Tongue (tissue), 2 donors: Measurements from ENCODE around the gene PRSS38. TPM values are rescaled to one million over a fixed set of nuclear protein-coding genes. Genes with fewer than 3 reads are reported as not detected.

Experiments used
- DNase-seq: peaks from one replicate; pipeline ENCODE4 v3.0.0-alpha.2; 2015
- total RNA-seq: library from RNA; depleted of rRNA; stranded (reverse); fragments of >200 nt; gene quantifications from one replicate; pipeline ENCODE4 v1.2.3, GENCODE V29; 2014

The PRSS38 gene
- total RNA-seq, 1 donor from 2014 or later = not detected

DNA sequence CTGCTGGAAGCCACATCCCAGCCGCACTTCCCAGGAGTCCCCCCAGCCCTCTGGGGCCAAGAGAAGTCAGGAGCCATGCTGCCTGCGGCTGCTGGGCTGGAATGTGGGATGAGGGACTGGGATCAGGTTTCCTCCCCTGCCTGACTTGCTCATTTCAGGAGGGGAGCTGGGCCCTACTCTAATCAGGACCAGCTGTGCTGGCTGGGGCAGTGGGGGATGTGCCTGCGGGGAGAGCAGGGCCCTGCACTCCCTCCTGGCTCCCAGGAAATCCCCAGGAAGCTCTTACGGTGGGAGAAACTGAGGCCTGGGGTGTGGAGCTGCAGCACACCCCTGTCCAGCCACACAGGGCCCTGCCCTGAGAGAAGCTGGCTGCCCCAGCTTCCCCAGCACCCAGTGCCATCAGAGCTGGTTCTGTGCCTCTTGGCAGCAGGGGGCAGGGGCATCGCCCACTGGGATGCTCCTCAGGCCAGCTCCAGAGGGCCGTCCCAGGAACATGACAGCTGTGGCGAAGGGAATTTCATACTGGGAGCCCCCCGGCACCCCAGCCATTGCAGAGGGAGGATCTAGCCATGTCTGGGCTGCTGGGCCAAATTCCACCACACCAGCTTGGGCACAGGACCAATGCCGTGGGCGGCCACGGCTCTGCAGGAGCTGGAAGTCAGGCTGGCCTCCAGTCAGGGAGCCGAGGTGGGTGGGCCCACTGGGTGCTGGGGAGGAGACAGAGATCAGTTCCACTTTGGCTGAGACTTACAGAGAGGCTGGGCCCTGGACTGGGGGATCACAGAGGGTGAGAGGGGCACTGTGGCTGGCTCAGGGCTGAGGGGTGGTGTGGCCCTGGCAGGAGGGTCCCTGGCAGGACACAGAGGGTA lies 21.3 kb upstream of the PRSS38 start:
- DNase-seq = peak; percentile 91

DNA sequence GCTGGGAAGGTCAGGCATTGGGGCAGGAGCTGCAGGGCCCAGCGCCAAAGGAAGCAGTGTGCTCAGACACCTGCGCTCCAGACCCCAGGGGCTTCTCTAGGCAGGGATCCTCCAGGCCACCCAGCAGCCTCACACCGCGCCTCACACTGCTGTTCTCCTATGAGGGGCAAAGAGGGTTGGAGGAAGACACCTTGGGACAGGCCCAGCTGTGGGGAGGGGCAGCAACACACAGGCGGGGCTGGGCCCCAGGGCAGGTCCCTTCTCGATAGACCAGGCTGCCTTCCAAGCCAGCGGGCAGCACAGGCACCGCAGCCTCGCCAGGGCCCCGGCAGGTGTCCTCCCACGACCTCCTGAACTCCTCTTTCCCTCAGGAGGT lies 20.7 kb upstream of the PRSS38 start:
- DNase-seq = peak; percentile 48

DNA sequence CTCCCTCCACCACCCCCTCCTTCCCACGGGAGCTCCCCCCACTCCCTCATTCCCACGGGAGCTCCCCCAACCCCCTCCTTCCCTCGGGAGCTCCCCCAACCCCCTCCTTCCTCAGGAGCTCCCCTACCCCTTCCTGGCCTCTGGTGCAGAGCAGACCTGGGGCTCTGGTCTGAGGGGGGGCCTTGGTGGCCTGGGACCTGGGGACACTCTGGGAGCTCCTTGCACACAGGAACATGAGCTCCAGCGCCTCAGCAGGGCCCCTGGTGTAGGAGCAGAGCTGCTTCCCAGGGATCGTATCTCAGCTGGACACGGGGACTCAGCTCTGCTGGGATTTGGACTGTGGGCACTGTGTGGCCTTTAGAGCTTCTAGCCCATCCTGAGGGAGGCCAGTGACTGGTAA lies 19.7 kb upstream of the PRSS38 start:
- DNase-seq = no peak

DNA sequence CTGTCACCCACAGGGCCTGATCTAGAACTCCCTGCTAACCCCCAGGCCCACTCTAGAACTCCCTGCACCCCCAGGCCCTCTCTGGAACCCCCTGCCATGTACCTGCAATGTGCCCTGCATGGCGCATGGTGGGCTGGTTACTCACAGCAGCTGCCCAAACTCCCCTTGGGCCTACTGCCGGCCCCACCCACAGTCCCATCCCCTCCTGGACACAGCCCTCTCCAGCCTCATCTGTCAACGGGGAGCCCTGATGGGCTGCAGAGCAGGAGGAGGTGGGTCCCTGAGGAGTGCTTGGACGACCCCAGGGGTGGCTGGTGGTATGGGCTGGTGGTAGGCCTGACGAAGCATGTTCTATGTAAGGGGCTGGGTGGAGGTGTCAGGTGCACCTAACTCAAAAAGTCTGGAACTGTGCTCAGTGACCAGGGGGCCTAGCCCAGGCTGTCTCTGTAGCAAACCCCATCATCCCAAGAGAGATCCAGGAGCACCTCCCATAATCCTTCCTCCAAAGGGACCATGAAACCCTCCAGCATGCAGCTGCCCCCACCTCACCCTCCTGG lies 19.0 kb upstream of the PRSS38 start:
- no peak for DNase-seq

DNA sequence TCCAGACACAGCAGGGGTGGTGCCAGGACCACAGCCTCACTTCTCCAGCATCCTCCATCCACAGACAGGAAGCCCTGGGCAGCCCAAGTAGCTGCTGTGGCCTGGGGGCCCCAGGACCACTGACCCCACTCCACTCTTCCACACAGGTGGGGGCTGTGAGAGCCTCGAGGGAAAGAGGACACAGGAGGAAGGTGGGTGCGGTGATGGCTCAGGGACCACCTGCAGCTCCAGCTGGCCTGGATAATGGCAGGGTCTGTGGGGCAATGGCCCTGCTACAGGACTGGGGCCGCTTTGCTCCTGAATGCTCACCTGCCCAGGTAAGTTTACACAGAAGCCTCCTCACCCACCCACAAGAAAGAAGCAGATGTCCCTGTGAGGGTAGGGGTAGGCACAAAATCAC lies 18.3 kb upstream of the PRSS38 start:
- DNase-seq = no peak

DNA sequence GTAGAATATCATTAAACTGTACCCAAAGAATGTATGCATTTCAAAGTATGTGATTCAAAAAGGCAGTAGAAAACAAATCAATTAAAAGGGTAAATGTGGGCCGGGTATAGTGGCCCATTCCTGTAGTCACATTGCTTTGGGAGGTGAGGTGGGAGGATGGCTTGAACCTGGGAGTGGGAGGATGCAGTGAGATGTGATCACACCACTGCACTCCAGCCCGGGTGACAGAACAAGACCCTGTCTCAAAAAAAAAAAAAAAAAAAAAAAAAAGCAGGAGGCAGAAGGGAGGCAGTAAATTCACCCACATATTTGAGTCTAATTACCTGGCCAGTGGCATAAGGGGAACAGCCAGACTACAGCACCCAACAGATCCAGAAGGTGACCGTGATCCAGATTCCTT lies 17.9 kb upstream of the PRSS38 start:
- DNase-seq = no peak

DNA sequence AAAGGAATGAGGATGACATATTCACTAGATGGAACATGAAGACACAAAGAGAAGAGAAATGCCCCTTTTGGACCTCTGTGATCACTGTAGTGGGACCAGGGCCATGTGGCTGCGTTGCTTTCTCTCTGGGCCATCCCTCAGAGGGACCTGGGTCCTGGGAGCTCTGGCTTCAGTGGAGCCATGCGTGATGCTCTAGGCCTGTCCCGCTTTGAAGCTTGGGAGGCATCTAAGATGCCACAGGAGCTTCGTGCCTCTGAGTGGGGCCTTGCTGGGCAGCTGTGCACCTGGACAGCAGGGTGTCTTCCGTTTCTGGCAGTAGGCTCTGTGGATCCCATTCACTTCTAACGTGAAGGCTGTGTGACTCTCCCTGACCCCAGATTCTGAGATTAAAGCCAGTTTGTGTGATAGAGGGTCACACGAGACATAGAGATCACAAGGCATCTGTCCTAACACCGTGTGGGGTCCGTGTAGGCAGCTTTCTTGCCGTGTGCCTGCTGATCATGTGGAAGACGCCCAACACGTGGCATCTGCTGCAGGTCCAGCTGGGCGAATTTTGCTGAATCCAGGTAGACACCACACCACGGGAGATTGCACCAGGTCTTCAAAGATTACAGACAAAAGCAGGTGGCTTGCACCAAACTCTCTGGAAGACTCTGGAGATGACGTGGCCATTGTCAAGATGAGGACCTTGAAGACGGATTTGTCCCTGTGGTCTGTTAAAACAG lies 17.2 kb upstream of the PRSS38 start:
- no peak for DNase-seq

DNA sequence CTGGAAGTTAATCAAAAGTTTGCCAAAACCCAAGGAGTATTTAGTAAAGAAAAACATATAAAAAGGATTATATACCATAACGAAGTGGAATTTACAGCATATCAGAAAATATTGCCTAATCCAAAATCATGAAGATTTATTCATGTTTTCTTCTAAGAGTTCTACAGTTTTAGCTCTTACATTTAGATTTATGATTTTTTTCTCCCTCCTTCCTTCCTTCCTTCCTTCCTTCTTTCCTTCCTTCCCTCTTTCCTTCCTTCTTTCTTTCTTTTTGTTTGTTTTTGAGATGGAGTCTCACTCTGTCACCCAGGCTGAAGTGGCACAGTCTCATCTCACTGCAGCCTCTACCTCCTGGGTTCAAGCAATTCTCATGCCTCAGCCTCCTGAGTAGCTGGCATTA lies 15.7 kb upstream of the PRSS38 start:
- DNase-seq = no peak

DNA sequence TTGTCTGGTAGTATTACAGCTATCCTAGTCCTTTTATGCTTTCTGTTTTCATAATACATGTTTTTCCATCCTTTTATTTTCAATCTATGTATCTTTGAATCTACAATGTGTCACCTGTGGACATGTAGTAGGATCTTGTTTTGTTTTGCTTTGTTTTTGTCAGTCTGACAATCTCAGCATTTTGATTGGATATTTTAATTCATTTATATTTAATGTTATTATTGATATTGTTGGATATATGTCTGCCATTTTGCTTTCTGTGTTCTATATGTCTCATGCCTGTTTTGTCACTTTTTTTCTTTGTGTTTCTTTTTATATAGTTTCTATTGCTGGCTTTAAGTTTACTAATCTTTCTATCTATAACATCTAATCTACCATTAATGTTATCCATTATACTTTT lies 11.5 kb upstream of the PRSS38 start:
- no peak for DNase-seq

DNA sequence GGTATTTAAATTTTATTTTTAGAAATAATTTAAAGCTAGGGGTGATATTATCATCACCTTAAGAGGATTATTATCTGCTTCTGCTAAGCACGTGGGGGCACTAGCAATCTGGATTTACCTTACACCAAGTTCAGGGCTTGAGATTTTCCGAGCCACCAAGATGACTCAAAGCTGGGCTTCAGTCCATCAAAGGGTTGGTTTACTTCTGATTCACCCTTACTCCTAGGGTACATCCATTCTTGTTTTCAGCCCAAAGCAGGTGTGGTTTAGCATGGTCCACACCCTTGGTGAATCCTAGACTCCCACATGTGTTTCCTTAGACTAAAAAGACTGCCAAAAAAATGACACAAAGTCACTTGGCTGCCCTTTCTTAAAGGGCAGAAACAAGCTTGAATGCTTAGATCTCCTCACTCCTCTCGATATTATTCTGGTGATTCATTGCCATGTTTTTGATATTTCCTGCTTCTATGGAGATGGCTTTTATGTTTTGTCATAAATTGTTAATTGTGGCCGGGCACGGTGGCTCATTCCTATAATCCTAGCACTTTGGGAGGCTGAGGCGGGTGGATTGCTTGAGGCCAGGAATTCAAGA lies 9.8 kb upstream of the PRSS38 start:
- no peak for DNase-seq

DNA sequence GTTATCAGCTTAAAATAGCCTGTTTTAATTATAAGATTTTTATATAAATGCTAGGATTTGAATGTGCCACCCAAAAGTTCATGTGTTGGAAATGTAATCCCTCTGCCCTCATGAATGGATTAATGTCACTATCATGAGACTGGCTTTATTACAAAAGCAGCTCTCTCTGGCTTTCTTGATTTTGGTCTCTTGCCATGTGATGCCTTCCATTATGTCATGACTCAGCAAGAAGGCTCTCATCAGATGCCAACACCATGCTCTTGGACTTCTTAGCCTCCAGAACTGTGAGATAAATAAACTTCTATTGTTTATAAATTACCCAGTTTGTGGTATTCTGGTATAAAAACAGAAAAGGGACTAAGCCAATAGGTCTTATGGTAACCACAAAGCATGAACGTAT lies 6.9 kb upstream of the PRSS38 start:
- no peak for DNase-seq

DNA sequence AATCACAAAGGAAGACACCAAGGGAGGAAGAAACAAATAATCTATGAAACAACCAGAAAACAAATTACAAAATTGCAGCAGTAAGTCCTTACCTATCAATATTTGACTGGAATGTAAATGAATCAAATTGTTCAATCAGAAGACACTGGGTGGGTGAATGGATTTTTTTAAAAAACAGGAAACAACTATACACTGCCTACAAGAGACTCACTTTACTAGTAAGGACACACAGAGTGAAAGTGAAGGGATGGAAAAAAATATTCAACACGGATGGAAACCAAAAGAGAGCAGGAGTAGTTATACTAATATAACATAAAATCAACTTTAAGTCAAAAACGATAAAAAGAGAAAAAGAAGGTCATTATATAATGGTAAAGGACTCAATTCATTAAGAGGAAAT lies 6.4 kb upstream of the PRSS38 start:
- DNase-seq = no peak

DNA sequence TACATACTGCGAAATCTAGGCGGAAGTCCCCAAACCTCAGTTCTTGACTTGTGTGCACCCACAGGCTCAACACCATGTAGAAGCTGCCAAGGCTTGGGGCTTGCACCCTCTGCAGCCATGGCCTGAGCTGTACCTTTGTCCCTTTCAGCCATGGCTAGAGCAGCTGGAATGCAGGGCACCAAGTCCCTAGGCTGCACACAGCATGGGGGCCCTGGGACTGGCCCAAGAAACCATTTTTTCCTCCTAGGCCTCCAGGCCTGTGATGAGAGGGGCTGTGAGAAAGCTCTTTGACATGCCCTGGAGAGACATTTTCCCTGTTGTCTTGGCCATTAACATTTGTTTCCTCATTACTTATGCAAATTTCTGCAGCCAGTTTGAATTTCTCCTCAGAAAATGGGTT lies 1.5 kb upstream of the PRSS38 start:
- DNase-seq = no peak

DNA sequence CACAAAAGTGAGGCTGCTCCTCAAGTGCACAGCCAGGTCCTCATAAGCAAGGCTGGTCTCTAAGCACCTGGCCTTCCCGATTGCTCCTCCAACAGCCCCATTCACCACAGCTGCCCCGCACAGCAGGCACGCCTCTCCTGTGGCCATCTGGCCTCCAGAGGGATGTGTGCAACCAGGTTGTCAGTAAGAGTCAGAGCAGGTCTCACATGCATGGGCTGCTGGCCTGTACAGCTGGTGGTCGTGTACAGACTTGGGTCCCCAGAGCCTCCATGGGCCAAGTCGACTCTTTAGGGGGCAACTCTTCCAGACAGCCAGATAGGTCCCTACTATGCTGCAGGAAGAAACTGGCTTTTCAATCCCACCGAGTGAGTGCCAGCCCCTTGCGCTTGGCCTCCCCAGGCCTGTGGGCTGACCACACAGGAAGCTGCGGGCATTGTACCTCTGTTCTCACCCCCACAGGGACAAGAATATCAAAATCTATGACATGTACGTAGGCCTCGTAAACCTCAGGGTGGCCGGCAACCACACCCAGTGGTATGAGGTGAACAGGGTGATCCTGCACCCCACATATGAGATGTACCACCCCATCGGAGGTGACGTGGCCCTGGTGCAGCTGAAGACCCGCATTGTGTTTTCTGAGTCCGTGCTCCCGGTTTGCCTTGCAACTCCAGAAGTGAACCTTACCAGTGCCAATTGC lies 1.4 kb downstream of the PRSS38 start:
- no peak for DNase-seq

DNA sequence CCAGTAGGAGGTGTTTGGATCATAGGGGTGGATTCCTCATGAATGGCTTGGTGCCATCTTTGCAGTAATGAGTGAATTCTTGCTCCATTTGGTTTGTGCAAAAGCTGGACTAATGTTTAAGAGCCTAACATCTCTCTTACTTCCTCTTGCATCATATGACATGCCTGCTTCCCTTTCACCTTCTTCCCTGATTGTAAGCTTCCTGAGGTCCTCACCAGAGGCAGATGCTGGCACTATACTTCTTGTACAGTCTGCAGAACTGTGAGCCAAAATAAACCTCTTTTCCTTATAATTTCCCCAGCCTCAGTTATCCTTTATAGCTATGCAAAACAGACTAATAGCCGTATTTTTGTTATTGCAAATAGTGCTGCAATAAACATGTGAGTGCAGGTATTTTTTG lies 8.1 kb downstream of the PRSS38 start:
- no peak for DNase-seq

DNA sequence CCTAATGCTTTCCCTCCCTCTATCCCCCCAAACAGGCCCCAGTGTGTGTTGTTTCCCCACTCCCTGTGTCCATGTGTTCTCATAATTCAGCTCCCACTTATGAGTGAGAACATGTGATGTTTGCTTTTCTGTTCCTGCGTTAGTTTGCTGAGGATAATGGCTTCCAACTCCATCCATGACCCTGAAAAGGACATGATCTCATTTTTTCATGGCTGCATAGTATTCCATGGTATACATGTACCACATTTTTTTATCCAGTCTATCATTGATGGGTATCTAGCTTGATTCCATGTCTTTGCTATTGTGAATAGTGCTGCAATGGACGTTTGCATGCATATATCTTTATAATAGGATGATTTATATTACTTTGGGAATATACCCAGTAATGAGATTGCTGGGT lies 8.7 kb downstream of the PRSS38 start:
- DNase-seq = no peak

DNA sequence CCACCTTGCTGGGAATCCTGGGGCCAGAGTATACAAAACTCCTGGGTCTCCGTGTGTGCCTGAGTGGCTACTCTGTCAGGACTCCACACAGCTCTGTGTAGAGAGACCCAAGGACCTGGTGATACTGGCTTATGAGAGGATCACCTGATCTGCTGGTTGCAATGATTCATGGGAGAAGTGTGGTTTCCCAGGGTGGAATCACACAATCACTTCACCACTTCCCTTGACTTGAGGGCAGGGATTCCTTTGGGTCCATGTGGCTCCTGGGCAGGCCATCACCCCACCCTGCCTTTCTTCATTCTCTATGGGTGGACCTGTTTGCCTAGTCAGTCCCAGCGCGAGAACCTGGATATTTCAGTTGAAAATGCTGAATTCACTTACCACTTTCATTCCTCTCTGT lies 13.3 kb downstream of the PRSS38 start:
- no peak for DNase-seq

DNA sequence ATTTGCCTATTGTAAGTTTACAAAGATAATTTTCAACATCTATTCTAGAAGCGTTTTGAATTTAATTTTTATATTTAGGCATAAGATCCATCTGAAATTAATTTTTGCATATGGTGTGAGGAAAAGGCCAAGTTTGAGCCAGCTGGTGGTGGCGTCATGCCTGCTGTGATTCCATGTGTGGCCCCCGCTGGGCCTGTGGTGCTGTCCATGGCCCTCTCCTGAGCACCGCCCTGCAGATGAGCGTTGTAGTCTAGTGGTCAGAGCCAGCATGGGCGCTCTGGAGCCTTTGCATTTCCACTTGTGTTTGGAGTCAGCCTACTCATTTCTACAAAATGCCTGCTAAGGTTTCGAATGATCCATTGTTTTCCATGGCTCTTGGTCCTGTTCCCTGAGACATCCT lies 22.7 kb downstream of the PRSS38 start:
- DNase-seq = no peak

DNA sequence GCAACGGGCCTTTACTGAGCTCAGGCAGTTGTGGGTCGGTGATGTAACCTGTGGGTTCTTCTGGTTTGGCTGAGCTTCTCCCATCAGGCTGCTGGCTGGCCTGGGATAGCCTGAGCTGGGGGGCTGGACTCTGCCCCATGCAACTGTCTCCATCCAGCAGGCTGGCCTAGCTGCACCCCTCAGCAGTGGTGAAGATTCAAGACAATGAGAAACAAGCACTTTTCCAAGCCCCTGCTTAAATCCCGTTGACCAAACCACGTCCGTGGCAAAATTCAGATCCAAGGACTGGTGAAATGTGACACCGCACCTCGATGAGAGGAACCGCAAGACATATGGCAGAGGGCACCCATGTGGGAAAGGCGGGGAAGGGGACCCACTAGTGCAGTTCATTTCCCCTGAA lies 25.6 kb downstream of the PRSS38 start:
- peak; percentile 1 for DNase-seq

DNA sequence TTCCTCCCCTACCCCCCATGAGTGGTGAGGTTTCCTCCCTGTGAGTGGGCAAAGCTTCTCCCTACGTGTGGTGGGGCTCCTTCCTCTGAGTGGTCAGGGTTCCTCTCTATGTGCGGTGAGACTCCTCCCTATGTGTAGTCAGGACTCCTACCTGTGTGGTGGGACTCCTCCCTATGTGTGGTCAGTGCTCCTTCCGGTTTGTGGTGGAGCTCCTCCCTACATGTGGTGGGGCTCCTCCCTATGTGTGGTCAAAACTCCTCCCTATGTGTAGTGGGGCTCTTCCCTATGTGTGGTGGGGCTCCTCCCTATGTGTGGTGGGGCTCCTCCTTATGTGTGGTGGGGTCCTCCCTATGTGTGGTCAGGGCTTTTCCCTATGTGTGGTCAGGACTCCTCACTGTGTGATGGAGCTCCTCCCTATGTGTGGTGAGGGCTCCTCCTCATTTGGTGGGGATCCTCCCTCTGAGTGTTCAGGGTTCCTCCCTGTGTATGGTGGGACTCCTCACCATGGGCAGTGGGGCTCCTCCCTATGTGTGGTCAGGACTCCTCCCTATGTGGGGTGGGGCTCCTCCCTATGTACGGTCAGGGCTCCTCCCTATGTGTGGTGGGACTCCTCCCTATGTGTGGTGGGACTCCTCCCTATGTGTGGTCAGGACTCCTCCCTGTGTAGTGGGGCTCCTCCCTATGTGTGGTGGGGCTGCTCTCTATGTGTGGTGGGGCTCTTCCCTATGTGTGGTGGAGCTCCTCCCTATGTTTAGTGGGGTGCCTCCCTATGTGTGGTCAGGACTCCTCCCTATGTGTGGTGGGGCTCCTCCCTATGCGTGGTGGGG lies 29.1 kb downstream of the PRSS38 start:
- no peak for DNase-seq

DNA sequence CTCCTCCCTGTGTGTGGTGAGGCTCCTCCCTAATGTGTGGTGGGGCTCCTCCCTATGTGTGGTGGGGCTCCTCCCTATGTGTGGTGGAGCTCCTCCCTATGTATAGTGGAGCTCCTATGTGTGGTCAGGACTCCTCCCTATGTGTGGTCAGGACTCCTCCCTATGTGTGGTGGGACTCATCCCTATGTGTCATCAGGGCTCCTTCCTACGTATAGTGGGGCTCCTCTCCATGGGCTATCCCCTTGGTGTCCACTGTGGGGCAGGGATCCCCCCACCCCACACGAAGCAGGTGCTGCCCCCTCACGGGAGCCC lies 29.6 kb downstream of the PRSS38 start:
- no peak for DNase-seq

DNA sequence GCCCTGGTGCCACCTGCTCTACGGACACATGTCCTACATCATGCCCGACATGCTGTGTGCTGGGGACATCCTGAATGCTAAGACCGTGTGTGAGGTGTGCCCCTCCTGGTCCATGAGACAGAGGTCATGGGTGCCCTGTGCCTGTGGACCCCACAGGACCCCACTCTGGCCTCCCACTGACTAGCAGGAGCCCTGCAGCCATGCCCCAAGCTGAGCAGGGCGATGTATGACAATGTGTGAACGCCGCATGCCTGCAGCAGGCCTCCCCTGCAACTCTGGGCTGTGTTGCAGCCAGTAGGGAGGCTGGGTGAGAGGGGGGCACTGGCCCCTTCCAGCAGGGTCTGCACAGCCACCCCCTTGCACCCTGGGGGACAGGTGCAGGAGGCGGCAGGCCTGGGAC lies 30.0 kb downstream of the PRSS38 start:
- no peak for DNase-seq
